ENCODE measurements around the gene SPEF1.
A peak's percentile ranks its signal among the peaks of the same experiment; 100 is the strongest.
"Not testable (repeated sequence)": the region's sequence is repeated elsewhere in the genome, so short reads cannot be mapped to it uniquely, and the experiment has no call there.

The SPEF1 gene

GRCh38 chr20:3781153-3781910, at the start of gene SPEF1:
Gene SPEF1, minus strand, starts transcription at chr20:3781448. Its CDS starts 161 bp downstream, at chr20:3781287.
- DNase-seq (ENCODE audit: low read depth in 3 of 3) = no peak

- DNase-seq (ENCODE audit: low read depth in 3 of 3) = not testable (repeated sequence)
Measured at GRCh38 chr20:3829891-3830290, 48.6 kb upstream of the SPEF1 start.

GRCh38 chr20:3828798-3829197, 47.5 kb upstream of the SPEF1 start:
- DNase-seq (ENCODE audit: low read depth in 3 of 3) = no peak

GRCh38 chr20:3826420-3826819, 45.2 kb upstream of the SPEF1 start:
- no peak for DNase-seq (ENCODE audit: low read depth in 3 of 3)

- no peak for DNase-seq (ENCODE audit: low read depth in 3 of 3)
Measured at GRCh38 chr20:3825526-3825925, 44.3 kb upstream of the SPEF1 start.

GRCh38 chr20:3823881-3824280, 42.6 kb upstream of the SPEF1 start:
- DNase-seq (ENCODE audit: low read depth in 3 of 3) = no peak

- DNase-seq (ENCODE audit: low read depth in 3 of 3) = no peak
Measured at GRCh38 chr20:3821996-3822395, 40.7 kb upstream of the SPEF1 start.

- DNase-seq (ENCODE audit: low read depth in 3 of 3) = no peak
Measured at GRCh38 chr20:3820901-3821727, 39.9 kb upstream of the SPEF1 start.

GRCh38 chr20:3820048-3820900, 39.0 kb upstream of the SPEF1 start, which contains the start of gene AP5S1:
Gene AP5S1, plus strand, starts transcription at chr20:3820547. Its CDS starts 1,571 bp downstream, at chr20:3822118.
- peak; percentile 77 to 80 (median 80) for DNase-seq (ENCODE audit: low read depth in 3 of 3)

GRCh38 chr20:3819411-3820047, 38.3 kb upstream of the SPEF1 start:
- DNase-seq (ENCODE audit: low read depth in 3 of 3) = no peak

GRCh38 chr20:3818155-3819151, 37.2 kb upstream of the SPEF1 start:
- DNase-seq (ENCODE audit: low read depth in 3 of 3) = no peak

GRCh38 chr20:3815703-3816315, 34.6 kb upstream of the SPEF1 start:
- DNase-seq (ENCODE audit: low read depth in 3 of 3) = no peak

- no peak for DNase-seq (ENCODE audit: low read depth in 3 of 3)
Measured at GRCh38 chr20:3814928-3815495, 33.8 kb upstream of the SPEF1 start.

- no peak for DNase-seq (ENCODE audit: low read depth in 3 of 3)
Measured at GRCh38 chr20:3813848-3814581, 32.8 kb upstream of the SPEF1 start.

GRCh38 chr20:3812975-3813847, 32.0 kb upstream of the SPEF1 start:
- no peak for DNase-seq (ENCODE audit: low read depth in 3 of 3)

GRCh38 chr20:3812259-3812681, 31.0 kb upstream of the SPEF1 start:
- no peak for DNase-seq (ENCODE audit: low read depth in 3 of 3)

- peak; percentile 87 to 91 (median 90) for DNase-seq (ENCODE audit: low read depth in 3 of 3)
Measured at GRCh38 chr20:3811467-3812258, 30.4 kb upstream of the SPEF1 start.
